ENCODE results near the gene MAST4. TPM values are rescaled to one million over a fixed set of nuclear protein-coding genes. Genes with fewer than 3 reads are reported as not detected.

MAST4 gene
- total RNA-seq, 1 donor from 2014 or later: 17.2 TPM

GRCh38 chr5:66880401-66880800 is 284.2 kb downstream of the MAST4 start:
- no peaks in the 10 kb centered on the region for H3K9me3 Mint-ChIP-seq
- ATAC-seq (ENCODE audit: low read depth) (no peak), DNase-seq (no peak)
- H3K27ac Mint-ChIP-seq: no peak overlapping the region
- TF ChIP-seq, protein P1, sequence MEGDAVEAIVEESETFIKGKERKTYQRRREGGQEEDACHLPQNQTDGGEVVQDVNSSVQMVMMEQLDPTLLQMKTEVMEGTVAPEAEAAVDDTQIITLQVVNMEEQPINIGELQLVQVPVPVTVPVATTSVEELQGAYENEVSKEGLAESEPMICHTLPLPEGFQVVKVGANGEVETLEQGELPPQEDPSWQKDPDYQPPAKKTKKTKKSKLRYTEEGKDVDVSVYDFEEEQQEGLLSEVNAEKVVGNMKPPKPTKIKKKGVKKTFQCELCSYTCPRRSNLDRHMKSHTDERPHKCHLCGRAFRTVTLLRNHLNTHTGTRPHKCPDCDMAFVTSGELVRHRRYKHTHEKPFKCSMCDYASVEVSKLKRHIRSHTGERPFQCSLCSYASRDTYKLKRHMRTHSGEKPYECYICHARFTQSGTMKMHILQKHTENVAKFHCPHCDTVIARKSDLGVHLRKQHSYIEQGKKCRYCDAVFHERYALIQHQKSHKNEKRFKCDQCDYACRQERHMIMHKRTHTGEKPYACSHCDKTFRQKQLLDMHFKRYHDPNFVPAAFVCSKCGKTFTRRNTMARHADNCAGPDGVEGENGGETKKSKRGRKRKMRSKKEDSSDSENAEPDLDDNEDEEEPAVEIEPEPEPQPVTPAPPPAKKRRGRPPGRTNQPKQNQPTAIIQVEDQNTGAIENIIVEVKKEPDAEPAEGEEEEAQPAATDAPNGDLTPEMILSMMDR (IDR thresholded peaks at IDR 0.05): no peak
- H3K4me3 Mint-ChIP-seq: no peak overlapping the region
- no peaks in the 10 kb centered on the region for H3K27me3 Mint-ChIP-seq
- intact Hi-C loops (cut with micrococcal nuclease): no loop called here
- CTCF ChIA-PET: no interaction called here
- no peaks in the 10 kb centered on the region for H3K4me1 Mint-ChIP-seq
- POLR2A ChIA-PET: no interaction called here
- H3K36me3 Mint-ChIP-seq (ENCODE audit: low read depth): no peaks in the 10 kb centered on the region

DNA sequence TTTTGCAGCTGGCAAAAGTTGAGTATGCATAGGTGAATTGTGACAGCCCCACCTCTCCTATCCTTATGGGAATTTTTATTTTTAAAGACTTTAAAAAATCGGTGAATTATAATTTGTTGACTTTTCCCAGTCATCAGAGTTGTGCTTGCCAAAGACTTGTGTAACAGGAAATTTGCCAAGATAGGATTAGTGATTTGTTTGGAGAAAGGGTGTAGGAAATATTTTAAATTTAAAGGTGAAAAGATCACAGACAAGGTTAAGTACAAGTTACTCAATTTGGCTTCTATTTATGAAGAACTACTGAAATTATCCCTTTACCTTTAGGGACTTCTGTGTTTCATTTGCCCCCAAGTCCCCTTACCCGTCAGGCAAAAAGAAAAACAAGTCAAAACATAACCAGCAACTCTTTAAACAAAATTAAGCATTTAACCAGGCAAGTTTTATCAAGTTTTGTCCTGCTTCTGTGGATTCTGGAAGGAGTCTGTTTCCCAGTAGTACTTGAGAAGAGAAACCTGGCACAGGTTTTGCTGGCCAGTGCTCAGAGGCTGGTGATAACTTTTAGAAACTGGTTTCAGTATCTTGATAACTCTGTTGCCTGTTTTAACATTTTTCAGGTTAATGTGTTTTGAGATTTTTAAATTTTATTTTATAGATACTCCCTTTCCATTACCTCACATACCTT is 285.4 kb downstream of the MAST4 start:
- DNase-seq (no peak), ATAC-seq (ENCODE audit: low read depth) (no peak)
- Mint-ChIP-seq H3K36me3 (ENCODE audit: low read depth) (no peaks in the 10 kb centered on the region), H3K9me3 (no peaks in the 10 kb centered on the region), H3K4me3 (no peak overlapping the region), H3K27me3 (no peaks in the 10 kb centered on the region), H3K4me1 (no peaks in the 10 kb centered on the region), H3K27ac (no peak overlapping the region)
- ChIA-PET CTCF (no interaction called here), POLR2A (no interaction called here)
- TF ChIP-seq, protein P1 (IDR thresholded peaks at IDR 0.05): no peak
- intact Hi-C loops (cut with micrococcal nuclease): no loop called here

DNA sequence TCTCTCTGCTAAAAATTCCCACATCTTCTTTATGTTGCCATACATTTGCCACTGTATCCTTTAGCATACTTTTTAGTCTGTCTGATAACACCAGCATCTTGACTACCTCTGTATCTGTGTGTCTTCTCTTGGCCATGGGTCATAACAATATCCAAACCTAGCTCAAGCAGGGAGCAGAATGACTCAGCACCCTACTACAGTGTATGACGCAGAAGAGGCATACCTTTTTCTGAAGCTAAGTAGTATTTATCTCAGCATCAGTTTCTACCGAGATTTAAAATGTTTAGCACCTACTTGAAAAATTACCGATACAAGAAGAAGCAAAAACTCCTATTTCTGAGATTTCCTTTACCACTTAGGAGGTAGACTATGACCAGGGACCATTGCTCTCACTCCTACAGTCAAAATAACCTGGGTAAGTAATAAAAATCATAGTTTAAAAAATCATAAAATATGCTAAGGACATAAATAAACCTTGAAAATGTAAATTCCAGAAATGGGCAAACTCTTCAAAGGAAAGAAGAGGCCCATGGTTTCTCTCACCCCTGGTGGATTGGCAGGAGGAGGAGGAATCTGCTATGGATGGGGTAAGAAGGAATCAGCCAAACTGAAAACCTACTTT is 286.5 kb downstream of the MAST4 start:
- Mint-ChIP-seq H3K4me1 (no peaks in the 10 kb centered on the region), H3K36me3 (ENCODE audit: low read depth) (no peaks in the 10 kb centered on the region), H3K27ac (no peak overlapping the region), H3K4me3 (no peak overlapping the region), H3K9me3 (no peaks in the 10 kb centered on the region), H3K27me3 (no peaks in the 10 kb centered on the region)
- DNase-seq (no peak), ATAC-seq (ENCODE audit: low read depth) (no peak)
- POLR2A ChIA-PET: no interaction called here
- TF ChIP-seq, protein P1 (IDR thresholded peaks at IDR 0.05): no peak
- intact Hi-C loops (cut with micrococcal nuclease): no loop called here
- CTCF ChIA-PET: no interaction called here

DNA sequence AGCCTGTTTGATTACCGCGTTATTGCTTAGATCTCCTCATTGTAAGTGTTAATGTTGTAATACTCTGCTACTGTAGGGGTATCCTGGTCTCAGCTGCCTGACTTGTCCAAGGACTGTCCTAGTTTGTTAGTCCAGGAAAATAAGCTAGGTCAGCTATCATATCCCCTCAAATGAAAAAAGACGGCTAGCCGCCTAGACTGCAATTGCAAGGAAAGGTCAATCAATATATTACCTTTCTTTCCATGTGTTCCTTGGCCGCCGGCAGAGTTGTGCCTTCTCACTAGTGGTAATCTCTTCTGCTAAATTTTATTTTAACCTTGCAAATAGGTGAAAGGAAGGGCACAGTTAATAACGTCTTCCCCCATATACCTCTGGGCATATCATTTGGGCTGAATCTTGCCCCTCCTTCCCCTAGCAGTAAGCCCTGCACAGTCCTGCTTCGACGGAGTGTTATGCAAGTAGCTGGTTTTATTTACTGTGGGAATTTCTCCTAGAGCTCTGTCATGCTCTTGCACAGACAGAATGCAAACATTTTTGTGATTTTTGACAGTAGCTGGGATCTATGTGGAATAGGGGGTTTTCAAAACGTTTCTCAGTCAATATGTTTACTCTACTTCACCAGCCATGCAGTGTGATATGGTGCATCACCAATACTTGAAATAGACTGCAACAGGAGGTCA is 288.5 kb downstream of the MAST4 start:
- TF ChIP-seq, protein P1 (IDR thresholded peaks at IDR 0.05): no peak
- intact Hi-C loops (cut with micrococcal nuclease): no loop called here
- DNase-seq: no peak
- ATAC-seq (ENCODE audit: low read depth): no peak
- no peak overlapping the region for H3K4me3 Mint-ChIP-seq
- ChIA-PET CTCF (no interaction called here), POLR2A (no interaction called here)
- H3K9me3 Mint-ChIP-seq: no peaks in the 10 kb centered on the region
- H3K4me1 Mint-ChIP-seq: no peaks in the 10 kb centered on the region
- no peaks in the 10 kb centered on the region for H3K27me3 Mint-ChIP-seq
- H3K27ac Mint-ChIP-seq: no peak overlapping the region
- H3K36me3 Mint-ChIP-seq (ENCODE audit: low read depth): no peaks in the 10 kb centered on the region

- POLR2A ChIA-PET: no interaction called here
- no peak for ATAC-seq (ENCODE audit: low read depth)
Observed at GRCh38 chr5:66886941-66887340, 290.7 kb downstream of the MAST4 start.

More at GRCh38 chr5:66886941-66887340, 290.7 kb downstream of the MAST4 start:
- Mint-ChIP-seq H3K27ac (no peak overlapping the region), H3K27me3 (peaks cover 5% of the 10 kb centered on the region), H3K4me3 (no peak overlapping the region), H3K4me1 (no peaks in the 10 kb centered on the region), H3K9me3 (no peaks in the 10 kb centered on the region), H3K36me3 (ENCODE audit: low read depth) (no peaks in the 10 kb centered on the region)
- CTCF ChIA-PET: no interaction called here
- DNase-seq: no peak
- TF ChIP-seq, protein P1 (IDR thresholded peaks at IDR 0.05): no peak
- intact Hi-C loops (cut with micrococcal nuclease): no loop called here

Data from activated B cell treated with CpG ODN at 0.5 μM for 24 hours (primary cell).